Subcutaneous abdominal adipose tissue (tissue), 5 donors: ENCODE results near the gene FBXO5.
"Not testable (repeated sequence)": the region's sequence is repeated elsewhere in the genome, so short reads cannot be mapped to it uniquely, and the experiment has no call there.

Experiments
- H3K27ac ChIP-seq: one replicate; pipeline ENCODE4 v1.7.0; 2013; ENCODE audit warnings: low read depth, mild to moderate bottlenecking, inconsistent platforms, low read length, moderate library complexity
- H3K27me3 ChIP-seq, 5 donors: one replicate each; pipeline ENCODE4 v1.7.0; 2013; ENCODE audit warnings: low read length in 5 of 5, inconsistent platforms in 1 of 5; ENCODE audit not compliant: control insufficient read depth in 5 of 5, insufficient read depth in 4 of 5
- H3K36me3 ChIP-seq, 5 donors: one replicate each; pipeline ENCODE4 v1.7.0; 2013; ENCODE audit warnings: low read length in 5 of 5; ENCODE audit not compliant: control insufficient read depth in 5 of 5, insufficient read depth in 5 of 5
- H3K4me1 ChIP-seq, 5 donors: one replicate each; pipeline ENCODE4 v1.7.0; 2013; ENCODE audit warnings: low read length in 5 of 5, mild to moderate bottlenecking in 3 of 5, moderate library complexity in 1 of 5; ENCODE audit not compliant: control insufficient read depth in 5 of 5, insufficient read depth in 5 of 5
- H3K4me3 ChIP-seq, 5 donors: one replicate each; pipeline ENCODE4 v1.7.0; 2013; ENCODE audit warnings: low read length in 5 of 5, low read depth in 1 of 5
- H3K9ac ChIP-seq, 5 donors: one replicate each; pipeline ENCODE4 v1.7.0; 2013; ENCODE audit warnings: low read length in 5 of 5, mild to moderate bottlenecking in 4 of 5, moderate library complexity in 3 of 5
- H3K9me3 ChIP-seq, 5 donors: one replicate each; pipeline ENCODE4 v1.7.0; 2013; ENCODE audit warnings: low read length in 5 of 5; ENCODE audit not compliant: control insufficient read depth in 5 of 5
- donor health status: healthy.
- donor health status: healthy.
- donor health status: healthy.
- donor health status: healthy.
- donor health status: healthy.

FBXO5 gene

DNA sequence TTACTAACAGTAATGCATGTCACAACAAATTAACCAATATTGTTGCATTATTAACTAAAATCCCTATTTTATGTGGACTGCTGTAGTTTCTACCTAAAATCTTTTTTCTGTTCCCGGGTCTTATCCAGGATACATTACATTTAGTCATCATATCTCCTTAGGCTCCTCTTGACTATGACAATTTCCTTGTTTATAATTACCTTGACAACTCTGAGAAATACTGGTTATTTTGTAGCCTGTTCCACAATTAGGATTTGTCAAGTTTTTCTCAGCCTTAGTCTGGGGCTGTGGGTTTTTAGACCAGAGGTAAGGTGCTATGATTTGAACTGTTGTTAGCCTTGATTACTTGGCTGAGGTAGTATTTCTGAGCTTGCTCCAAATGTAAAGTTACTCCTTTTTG, 3.7 kb downstream of the FBXO5 start:
- H3K27me3 ChIP-seq = peaks cover 0 to 3% (median 0%) of the 10 kb centered on the region in 5 donors
- no peak overlapping the region for H3K9ac ChIP-seq
- no peaks in the 10 kb centered on the region for H3K9me3 ChIP-seq
- H3K4me3 ChIP-seq = no peak overlapping the region
- H3K27ac ChIP-seq = no peak overlapping the region
- H3K4me1 ChIP-seq = peaks cover 2 to 18% (median 16%) of the 10 kb centered on the region in 5 donors
- H3K36me3 ChIP-seq = peaks cover 0 to 3% (median 0%) of the 10 kb centered on the region in 5 donors

DNA sequence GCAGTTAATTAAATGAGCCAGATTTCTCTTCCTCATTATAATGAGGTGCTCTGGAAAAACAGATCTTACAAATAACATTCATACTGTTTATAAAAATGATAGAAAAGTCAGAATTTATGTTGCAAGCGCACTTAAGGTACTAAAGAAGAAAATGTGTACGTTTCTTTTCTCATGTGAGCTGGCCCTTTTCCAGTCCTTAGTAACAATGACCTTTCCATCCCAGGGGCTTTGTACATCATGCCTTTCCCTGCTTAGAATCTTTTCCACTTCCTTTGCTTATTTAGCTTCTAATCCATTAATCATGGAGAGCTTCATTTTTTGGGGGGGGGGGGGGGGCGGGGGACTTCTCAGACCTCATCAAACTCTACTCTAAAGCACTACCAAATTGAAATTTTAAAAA, 4.8 kb downstream of the FBXO5 start:
- Histone ChIP-seq H3K36me3 (peaks cover 0 to 5% (median 3%) of the 10 kb centered on the region in 5 donors), H3K27ac (no peak overlapping the region), H3K27me3 (peaks cover 0 to 3% (median 0%) of the 10 kb centered on the region in 5 donors), H3K4me1 (peaks cover 0 to 12% (median 10%) of the 10 kb centered on the region in 5 donors), H3K4me3 (no peak overlapping the region), H3K9ac (no peak overlapping the region), H3K9me3 (no peaks in the 10 kb centered on the region)

DNA sequence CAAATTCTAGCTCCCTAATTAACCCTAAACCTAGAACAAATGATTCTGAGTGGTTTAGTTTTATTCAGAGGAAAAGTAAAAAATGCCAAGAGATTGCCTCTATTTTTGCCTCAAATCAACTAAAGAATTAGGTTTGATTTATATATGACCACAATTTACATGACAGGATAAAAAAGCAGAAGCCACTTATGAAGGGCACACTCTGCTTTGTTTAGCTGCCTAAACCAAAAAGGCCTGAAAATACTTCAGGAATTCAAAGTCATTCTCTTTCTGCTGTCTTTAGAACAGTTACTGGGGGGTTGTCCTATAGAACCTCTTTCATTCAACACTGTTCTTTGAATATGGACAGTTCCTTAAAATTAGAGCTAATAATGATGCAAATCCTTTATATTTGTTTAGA, 5.3 kb downstream of the FBXO5 start:
- Histone ChIP-seq H3K27me3 (peaks cover 0 to 3% (median 0%) of the 10 kb centered on the region in 5 donors), H3K9me3 (no peaks in the 10 kb centered on the region), H3K36me3 (peaks cover 0 to 9% (median 3%) of the 10 kb centered on the region in 5 donors), H3K9ac (no peak overlapping the region), H3K27ac (no peak overlapping the region), H3K4me1 (peaks cover 0 to 9% (median 7%) of the 10 kb centered on the region in 5 donors), H3K4me3 (no peak overlapping the region)

DNA sequence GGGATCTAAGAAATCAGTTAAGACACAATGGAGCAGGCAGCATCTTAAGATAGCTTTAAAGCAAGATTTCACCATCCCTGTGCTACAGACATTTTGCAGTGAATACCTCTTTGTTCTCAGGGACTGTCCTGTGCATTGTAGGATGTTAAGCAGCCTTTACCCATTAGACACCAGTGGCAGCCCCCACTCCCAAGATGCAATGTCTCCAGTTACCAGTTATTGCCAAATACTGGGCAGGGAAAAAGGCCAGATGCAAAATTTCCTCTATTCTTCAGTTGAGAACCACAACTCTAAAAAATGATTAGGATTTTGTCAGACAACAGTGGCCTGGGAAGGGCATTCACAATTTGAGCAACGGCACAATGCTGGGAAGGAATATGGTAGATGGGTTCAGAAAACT, 6.1 kb downstream of the FBXO5 start:
- Histone ChIP-seq H3K27ac (no peak overlapping the region), H3K9ac (no peak overlapping the region), H3K36me3 (peaks cover 3 to 15% (median 4%) of the 10 kb centered on the region in 5 donors), H3K4me3 (no peak overlapping the region), H3K9me3 (no peaks in the 10 kb centered on the region), H3K27me3 (no peaks in the 10 kb centered on the region), H3K4me1 (peaks cover 0 to under 1% (median 0%) of the 10 kb centered on the region in 5 donors)

DNA sequence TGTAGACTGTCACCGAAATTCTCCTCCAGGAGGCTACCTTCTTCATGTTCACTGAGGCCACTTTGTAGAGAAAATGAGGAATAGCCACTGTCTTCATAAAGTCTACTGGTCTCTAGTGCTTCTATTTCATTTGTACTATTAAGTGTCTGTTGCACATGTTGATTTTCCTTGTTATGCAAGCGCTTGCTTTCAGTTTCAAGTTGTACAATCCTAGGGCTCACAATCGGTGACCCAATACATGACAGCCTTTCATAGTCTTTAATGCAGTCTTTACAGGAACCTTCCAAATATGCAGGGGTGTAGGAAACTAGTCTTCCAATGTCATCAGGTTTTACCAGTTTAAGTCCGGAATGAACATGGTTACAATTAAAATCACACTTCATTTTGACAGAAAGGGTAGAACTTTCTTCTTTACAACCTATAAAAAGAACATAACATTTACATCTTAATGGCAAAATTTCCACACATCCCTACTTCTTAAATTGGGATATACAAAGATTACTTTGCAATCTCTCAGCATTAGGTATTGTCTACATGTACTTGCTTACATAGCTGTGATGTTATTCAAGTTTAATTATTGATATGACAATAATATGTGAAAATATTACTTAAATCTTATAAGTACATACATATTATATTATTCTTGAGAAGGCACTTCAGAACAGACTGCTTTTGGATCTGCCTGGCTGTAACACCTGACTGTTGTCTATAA, 7.5 kb downstream of the FBXO5 start:
- Histone ChIP-seq H3K9ac (peak overlapping the region in 1 of 5 donors; percentile 33), H3K4me3 (no peak overlapping the region), H3K27me3 (no peaks in the 10 kb centered on the region), H3K4me1 (no peaks in the 10 kb centered on the region), H3K27ac (no peak overlapping the region), H3K36me3 (peaks cover 10 to 27% (median 15%) of the 10 kb centered on the region in 5 donors), H3K9me3 (no peaks in the 10 kb centered on the region)

DNA sequence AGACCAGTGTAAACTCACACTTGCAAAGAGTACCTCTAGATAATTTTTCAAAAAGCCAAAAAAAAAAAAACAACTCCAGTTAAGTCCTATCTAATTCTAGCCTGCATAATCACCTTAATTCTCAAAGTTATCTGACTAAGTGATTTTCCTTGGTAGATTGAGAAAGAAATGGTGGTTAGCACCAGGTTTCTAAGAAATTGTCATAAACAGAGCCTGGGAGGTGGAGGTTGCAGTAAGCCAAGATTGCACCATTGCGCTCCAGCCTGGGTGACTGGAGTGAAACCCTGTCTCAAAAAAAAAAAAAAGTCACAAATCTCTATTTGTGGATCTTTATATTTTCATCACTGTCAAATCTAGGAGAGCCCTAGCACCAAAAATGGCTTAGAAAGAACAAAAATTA, 8.9 kb downstream of the FBXO5 start:
- Histone ChIP-seq H3K9me3 (no peaks in the 10 kb centered on the region), H3K36me3 (peaks cover 17 to 40% (median 24%) of the 10 kb centered on the region in 5 donors), H3K4me1 (no peaks in the 10 kb centered on the region), H3K27me3 (no peaks in the 10 kb centered on the region), H3K9ac (no peak overlapping the region), H3K27ac (no peak overlapping the region), H3K4me3 (no peak overlapping the region)

DNA sequence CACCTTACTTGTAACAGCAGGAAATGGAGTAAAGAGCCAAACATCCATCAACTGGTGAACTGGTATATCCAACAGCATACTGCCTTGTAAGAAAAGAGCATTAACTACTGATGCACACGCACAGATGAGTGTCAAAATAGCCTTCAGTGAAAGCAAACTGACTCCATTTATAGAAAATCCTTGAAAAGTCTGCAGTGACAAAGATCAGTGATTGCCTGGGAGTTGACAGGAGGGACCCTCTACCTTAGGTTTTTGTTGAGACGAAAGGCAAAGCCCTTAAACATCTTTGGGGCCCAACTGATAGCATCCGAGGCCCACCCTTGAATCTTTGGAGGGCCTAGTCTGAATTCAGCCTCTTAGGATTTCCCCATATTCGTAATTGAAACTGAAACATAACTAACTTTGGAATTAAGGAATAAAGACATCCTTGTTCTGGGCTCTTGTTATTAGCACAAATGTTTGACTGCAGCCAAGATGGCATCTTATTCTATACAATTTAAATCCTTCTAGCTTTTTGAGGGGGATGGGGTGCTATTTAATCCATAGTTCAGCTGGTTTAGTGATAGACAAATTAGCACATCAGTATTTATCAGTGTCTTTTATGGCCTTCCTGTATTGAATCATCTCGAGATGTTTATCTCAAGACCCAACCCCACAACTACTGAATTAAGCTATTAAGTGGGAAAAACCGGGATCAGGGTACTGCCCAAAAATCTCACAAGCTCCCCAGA, 13.0 kb downstream of the FBXO5 start:
- Histone ChIP-seq H3K27me3 (no peaks in the 10 kb centered on the region), H3K36me3 (peaks cover 16 to 40% (median 24%) of the 10 kb centered on the region in 5 donors), H3K9me3 (peaks cover 0 to 5% (median 0%) of the 10 kb centered on the region in 5 donors), H3K27ac (no peak overlapping the region), H3K4me3 (no peak overlapping the region), H3K9ac (no peak overlapping the region), H3K4me1 (no peaks in the 10 kb centered on the region)

DNA sequence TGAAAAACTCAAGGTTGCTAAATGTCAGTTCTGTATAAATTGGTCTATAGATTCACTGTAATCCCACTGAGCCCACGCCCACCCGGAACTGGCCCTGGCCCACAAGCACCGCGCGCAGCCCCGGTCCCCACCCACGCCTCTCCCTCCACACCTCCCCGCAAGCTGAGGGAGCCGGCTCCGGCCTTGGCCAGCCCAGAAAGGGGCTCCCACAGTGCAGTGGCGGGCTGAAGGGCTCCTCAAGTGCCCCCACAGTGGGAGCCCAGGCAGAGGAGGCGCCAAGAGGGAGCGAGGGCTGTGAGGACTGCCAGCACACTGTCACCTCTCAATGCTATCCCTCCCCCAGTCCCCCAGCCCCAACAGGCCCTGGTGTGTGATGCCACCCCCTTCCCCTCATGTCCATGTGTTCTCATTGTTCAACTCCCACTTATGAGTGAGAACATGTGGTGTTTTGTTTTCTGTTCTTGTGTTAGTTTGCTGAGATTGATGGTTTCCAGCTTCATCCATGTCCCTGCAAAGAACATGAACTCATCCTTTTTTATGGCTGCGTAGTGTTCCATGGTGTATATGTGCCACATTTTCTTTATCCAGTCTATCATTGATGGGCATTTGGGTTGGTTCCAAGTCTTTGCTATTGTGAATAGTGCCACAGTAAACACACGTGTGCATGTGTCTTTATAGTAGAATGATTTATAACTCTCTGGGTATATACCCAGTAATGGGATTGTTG, 16.5 kb downstream of the FBXO5 start:
- not testable (repeated sequence) for H3K4me1 ChIP-seq, H3K9ac ChIP-seq, H3K27ac ChIP-seq, H3K4me3 ChIP-seq, H3K27me3 ChIP-seq, H3K9me3 ChIP-seq
- peaks cover 13 to 21% (median 14%) of the 10 kb centered on the region in 5 donors for H3K36me3 ChIP-seq

DNA sequence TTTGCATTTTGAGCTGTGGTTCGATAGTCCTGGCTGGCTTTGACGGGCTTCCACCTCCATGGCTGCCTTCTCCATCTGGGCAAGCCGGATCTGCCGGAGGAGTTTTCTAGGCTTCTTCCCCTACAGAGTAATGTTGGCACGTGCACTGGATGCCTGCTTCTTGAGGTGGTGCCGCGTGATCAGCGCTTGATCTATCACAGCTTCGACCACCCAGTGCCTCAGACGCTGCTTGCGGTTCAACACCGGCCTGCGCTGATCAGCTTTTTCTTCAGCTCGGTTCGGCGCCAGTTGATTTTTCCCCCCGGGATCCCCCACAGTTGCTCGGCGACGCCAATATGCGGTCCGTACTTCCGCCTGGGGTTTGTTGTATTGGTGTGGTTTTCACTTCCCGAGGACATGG, 23.5 kb downstream of the FBXO5 start:
- Histone ChIP-seq H3K27ac (no peak overlapping the region), H3K4me3 (no peak overlapping the region), H3K9ac (no peak overlapping the region), H3K36me3 (no peaks in the 10 kb centered on the region), H3K4me1 (no peaks in the 10 kb centered on the region), H3K27me3 (no peaks in the 10 kb centered on the region), H3K9me3 (peaks cover 0 to 7% (median 0%) of the 10 kb centered on the region in 5 donors)

DNA sequence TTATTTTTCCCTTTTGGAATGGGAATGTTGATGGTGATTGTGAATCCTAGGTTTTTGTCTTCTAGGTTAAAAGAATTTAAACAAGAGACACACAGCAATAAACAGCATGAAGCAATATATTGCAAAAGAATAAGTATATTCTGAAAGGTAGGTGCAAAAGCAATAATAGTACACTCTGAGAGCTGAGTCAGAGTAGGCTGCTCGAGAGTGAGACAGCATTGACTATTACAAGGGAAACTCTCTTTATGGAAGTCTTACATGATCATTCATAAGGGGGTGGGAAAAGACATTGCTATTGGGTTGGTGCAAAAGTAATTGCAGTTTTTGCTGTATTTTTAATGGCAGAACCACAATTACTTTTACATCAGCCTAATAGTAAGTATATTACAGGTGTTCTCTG, 25.0 kb downstream of the FBXO5 start:
- H3K9me3 ChIP-seq = peaks cover 0 to 7% (median 0%) of the 10 kb centered on the region in 5 donors
- no peaks in the 10 kb centered on the region for H3K27me3 ChIP-seq
- no peaks in the 10 kb centered on the region for H3K4me1 ChIP-seq
- H3K4me3 ChIP-seq = no peak overlapping the region
- H3K36me3 ChIP-seq = no peaks in the 10 kb centered on the region
- no peak overlapping the region for H3K27ac ChIP-seq
- no peak overlapping the region for H3K9ac ChIP-seq
